HFFc6 (cell line): ENCODE data around the gene ZNF778. TPM values are rescaled to one million over a fixed set of nuclear protein-coding genes. Genes with fewer than 3 reads are reported as not detected.
"Not testable (repeated sequence)": the region's sequence is repeated elsewhere in the genome, so short reads cannot be mapped to it uniquely, and the experiment has no call there.

Source experiments
- DNase-seq: peaks from one replicate; pipeline ENCODE4 v3.0.0-alpha.2; 2018
- H3K27ac Mint-ChIP-seq: 2 replicates; pipeline ENCODE4 v1.8.0; 2020; ENCODE audit warnings: mild to moderate bottlenecking, mixed read lengths
- H3K27me3 Mint-ChIP-seq: 2 replicates; pipeline ENCODE4 v1.8.0; 2021; ENCODE audit warnings: mild to moderate bottlenecking, moderate library complexity, mixed read lengths; ENCODE audit not compliant: insufficient read depth
- H3K36me3 Mint-ChIP-seq: 2 replicates; pipeline ENCODE4 v1.8.0; 2021; ENCODE audit warnings: low read depth, mixed read lengths
- H3K4me1 Mint-ChIP-seq: 2 replicates; pipeline ENCODE4 v1.8.0; 2020; ENCODE audit warnings: low read depth, mixed read lengths
- H3K4me3 Mint-ChIP-seq: 2 replicates; pipeline ENCODE4 v1.8.0; 2020; ENCODE audit warnings: mild to moderate bottlenecking, moderate library complexity, mixed read lengths
- H3K9me3 Mint-ChIP-seq: 2 replicates; pipeline ENCODE4 v1.8.0; 2020; ENCODE audit warnings: mild to moderate bottlenecking, mixed read lengths
- total RNA-seq, 6 experiments: library from RNA; stranded (reverse); fragmentation: NEBNext Ultra II Directional; extraction: Animal tissue kit (Norgen Biotek cat#: 25700); gene quantifications; 2 replicates in 1 of 6; 3 replicates in 5 of 6; pipeline ENCODE4 v1.2.3, GENCODE V29; 2021
- TF ChIP-seq, protein P1 (sequence below): fragments of 200-600 bp; sonication (generic); IDR thresholded peaks from 2 replicates; pipeline ENCODE4 v1.5.0; 2021; ENCODE audit warnings: antibody characterized with exemption, mild to moderate bottlenecking

The ZNF778 gene
- total RNA-seq, 6 experiments from 2014 or later: 6.8 to 8.1 (median 7.5) TPM

DNA sequence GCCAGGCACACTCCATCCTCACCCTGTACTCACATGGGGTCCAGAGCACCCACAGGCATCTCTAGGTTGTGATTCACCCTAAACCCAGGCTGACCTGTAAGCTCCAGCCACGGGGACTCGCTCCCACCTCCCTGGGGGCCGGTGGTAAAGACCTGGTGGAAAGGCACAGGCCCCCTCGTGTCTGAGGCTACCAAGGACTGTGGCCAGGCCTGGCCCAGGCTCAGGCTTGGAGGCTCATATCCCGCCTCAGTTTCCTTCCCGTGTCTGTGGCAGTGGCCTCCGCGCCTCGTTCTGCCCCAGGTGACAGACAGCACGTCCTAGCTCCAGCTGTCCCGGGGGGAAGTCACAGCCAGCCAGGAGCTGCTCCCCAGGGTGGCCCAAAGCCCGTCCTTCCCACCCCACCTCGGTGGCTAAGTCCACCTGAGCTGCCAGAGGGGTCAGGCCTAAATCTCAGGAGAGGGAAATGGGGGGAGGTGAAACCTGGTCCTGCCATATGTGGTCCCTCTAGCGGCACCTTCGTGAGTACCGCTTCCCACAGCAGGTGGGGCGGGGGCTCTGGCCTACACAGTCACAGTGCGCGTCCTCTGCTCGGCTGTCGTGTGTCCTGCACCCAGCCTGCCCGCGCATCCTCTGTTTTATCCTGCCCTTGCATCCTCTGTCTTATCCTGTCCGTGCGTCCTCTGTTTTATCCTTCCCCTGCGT lies 33.4 kb upstream of the ZNF778 start:
- Mint-ChIP-seq H3K27me3 (peaks cover 6% of the 10 kb centered on the region), H3K36me3 (no peaks in the 10 kb centered on the region), H3K9me3 (no peaks in the 10 kb centered on the region), H3K4me3 (no peak overlapping the region), H3K4me1 (no peaks in the 10 kb centered on the region), H3K27ac (no peak overlapping the region)
- no peak for DNase-seq
- TF ChIP-seq, protein P1, sequence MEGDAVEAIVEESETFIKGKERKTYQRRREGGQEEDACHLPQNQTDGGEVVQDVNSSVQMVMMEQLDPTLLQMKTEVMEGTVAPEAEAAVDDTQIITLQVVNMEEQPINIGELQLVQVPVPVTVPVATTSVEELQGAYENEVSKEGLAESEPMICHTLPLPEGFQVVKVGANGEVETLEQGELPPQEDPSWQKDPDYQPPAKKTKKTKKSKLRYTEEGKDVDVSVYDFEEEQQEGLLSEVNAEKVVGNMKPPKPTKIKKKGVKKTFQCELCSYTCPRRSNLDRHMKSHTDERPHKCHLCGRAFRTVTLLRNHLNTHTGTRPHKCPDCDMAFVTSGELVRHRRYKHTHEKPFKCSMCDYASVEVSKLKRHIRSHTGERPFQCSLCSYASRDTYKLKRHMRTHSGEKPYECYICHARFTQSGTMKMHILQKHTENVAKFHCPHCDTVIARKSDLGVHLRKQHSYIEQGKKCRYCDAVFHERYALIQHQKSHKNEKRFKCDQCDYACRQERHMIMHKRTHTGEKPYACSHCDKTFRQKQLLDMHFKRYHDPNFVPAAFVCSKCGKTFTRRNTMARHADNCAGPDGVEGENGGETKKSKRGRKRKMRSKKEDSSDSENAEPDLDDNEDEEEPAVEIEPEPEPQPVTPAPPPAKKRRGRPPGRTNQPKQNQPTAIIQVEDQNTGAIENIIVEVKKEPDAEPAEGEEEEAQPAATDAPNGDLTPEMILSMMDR: no peak

GRCh38 chr16:89184677-89184932 lies 32.9 kb upstream of the ZNF778 start:
- H3K4me1 Mint-ChIP-seq: no peaks in the 10 kb centered on the region
- no peak overlapping the region for H3K27ac Mint-ChIP-seq
- no peaks in the 10 kb centered on the region for H3K9me3 Mint-ChIP-seq
- no peak overlapping the region for H3K4me3 Mint-ChIP-seq
- TF ChIP-seq, protein P1: no peak
- DNase-seq: no peak
- H3K36me3 Mint-ChIP-seq: no peaks in the 10 kb centered on the region
- peaks cover 6% of the 10 kb centered on the region for H3K27me3 Mint-ChIP-seq

GRCh38 chr16:89184933-89185794 lies 32.3 kb upstream of the ZNF778 start:
- H3K9me3 Mint-ChIP-seq: no peaks in the 10 kb centered on the region
- TF ChIP-seq, protein P1: no peak
- no peak overlapping the region for H3K4me3 Mint-ChIP-seq
- H3K27ac Mint-ChIP-seq: no peak overlapping the region
- no peaks in the 10 kb centered on the region for H3K36me3 Mint-ChIP-seq
- DNase-seq: no peak
- peaks cover 6% of the 10 kb centered on the region for H3K27me3 Mint-ChIP-seq
- H3K4me1 Mint-ChIP-seq: no peaks in the 10 kb centered on the region

- H3K4me1 Mint-ChIP-seq, H3K9me3 Mint-ChIP-seq, DNase-seq, H3K27ac Mint-ChIP-seq, H3K27me3 Mint-ChIP-seq, H3K4me3 Mint-ChIP-seq, H3K36me3 Mint-ChIP-seq: not testable (repeated sequence)
Measured at GRCh38 chr16:89185887-89186592, 31.5 kb upstream of the ZNF778 start.

DNA sequence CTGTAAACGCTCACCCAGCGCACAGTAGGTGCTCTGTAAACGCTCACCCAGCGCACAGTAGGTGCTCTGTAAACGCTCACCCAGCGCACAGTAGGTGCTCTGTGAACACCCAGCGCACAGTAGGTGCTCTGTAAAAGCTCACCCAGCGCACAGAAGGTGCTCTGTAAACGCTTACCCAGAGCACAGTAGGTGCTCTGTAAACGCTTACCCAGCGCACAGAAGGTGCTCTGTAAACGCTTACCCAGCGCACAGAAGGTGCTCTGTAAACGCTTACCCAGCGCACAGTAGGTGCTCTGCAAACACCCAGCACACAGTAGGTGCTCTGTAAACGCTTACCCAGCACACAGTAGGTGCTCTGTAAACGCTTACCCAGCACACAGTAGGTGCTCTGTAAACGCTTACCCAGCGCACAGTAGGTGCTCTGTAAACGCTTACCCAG lies 30.9 kb upstream of the ZNF778 start:
- not testable (repeated sequence) for DNase-seq, H3K4me1 Mint-ChIP-seq, H3K36me3 Mint-ChIP-seq, H3K27me3 Mint-ChIP-seq, H3K4me3 Mint-ChIP-seq, H3K9me3 Mint-ChIP-seq, H3K27ac Mint-ChIP-seq

- Mint-ChIP-seq H3K27me3 (peaks cover 4% of the 10 kb centered on the region), H3K4me3 (no peak overlapping the region), H3K36me3 (no peaks in the 10 kb centered on the region), H3K27ac (no peak overlapping the region; the same call in 1 of the 2 replicates), H3K9me3 (no peaks in the 10 kb centered on the region), H3K4me1 (no peaks in the 10 kb centered on the region)
- TF ChIP-seq, protein P1: no peak
- DNase-seq: no peak
Measured at GRCh38 chr16:89187032-89187769, 30.3 kb upstream of the ZNF778 start.
